ENCODE results near the gene PRKAG2. TPM values are rescaled to one million over a fixed set of nuclear protein-coding genes. Genes with fewer than 3 reads are reported as not detected.

Gene PRKAG2
- total and polyA plus RNA-seq, 8 donors, result 7.4 to 16.7 (median 9.2) TPM

GRCh38 chr7:151818674-151819519 lies 58.0 kb downstream of the PRKAG2 start:
- WGBS, 2 donors, result 34 to 35% methylated on average over 18 of the region's 18 CpGs
- DNase-seq (peak; percentile 62 to 82 (median 70)), ATAC-seq (peak; percentile 58 to 69 (median 65)), FAIRE-seq (no peak)
- intact Hi-C loops (cut with DNase I), result no loop called here
- H3K4me3 ChIP-seq, result no peak overlapping the region
- peak overlapping the region; percentile 9 to 73 (median 58) for H3K27ac ChIP-seq
- no peaks in the 10 kb centered on the region for H3K27me3 ChIP-seq
- no peak for TF ChIP-seq CTCF (IDR thresholded peaks at IDR 0.05)
- H3K36me3 ChIP-seq, result no peaks in the 10 kb centered on the region
- H3K4me1 ChIP-seq, result peaks cover 29 to 39% (median 31%) of the 10 kb centered on the region in 3 donors
- no peaks in the 10 kb centered on the region for H3K9me3 ChIP-seq

- no peak for ATAC-seq
- no peak overlapping the region for H3K27ac ChIP-seq
Measured at GRCh38 chr7:151817981-151818673, 58.8 kb downstream of the PRKAG2 start.

GRCh38 chr7:151817315-151817690 lies 59.6 kb downstream of the PRKAG2 start:
- ATAC-seq, result no peak

More at GRCh38 chr7:151817981-151818673, 58.8 kb downstream of the PRKAG2 start:
- Histone ChIP-seq H3K27me3 (no peaks in the 10 kb centered on the region), H3K9me3 (no peaks in the 10 kb centered on the region), H3K36me3 (no peaks in the 10 kb centered on the region), H3K4me1 (peaks cover 24 to 31% (median 26%) of the 10 kb centered on the region in 3 donors), H3K4me3 (no peak overlapping the region)
- intact Hi-C loops (cut with DNase I), result no loop called here
- WGBS, 2 donors, result 89 to 94% methylated on average over 8 of the region's 8 CpGs
- peak in 1 of 6 donors; percentile 54 for DNase-seq
- no peak for FAIRE-seq
- no peak for TF ChIP-seq CTCF (IDR thresholded peaks at IDR 0.05)

GRCh38 chr7:151816562-151817314 lies 60.2 kb downstream of the PRKAG2 start:
- ATAC-seq, result no peak
- DNase-seq, result no peak

More at GRCh38 chr7:151817315-151817690, 59.6 kb downstream of the PRKAG2 start:
- FAIRE-seq (no peak), DNase-seq (peak in 1 of 6 donors; percentile 34)
- H3K27me3 ChIP-seq, result no peaks in the 10 kb centered on the region
- no peak for TF ChIP-seq CTCF (IDR thresholded peaks at IDR 0.05)
- H3K36me3 ChIP-seq, result no peaks in the 10 kb centered on the region
- no peaks in the 10 kb centered on the region for H3K9me3 ChIP-seq
- intact Hi-C loops (cut with DNase I), result no loop called here
- H3K4me1 ChIP-seq, result peaks cover 20 to 26% (median 23%) of the 10 kb centered on the region in 3 donors
- 92 to 95% methylated on average over 4 of the region's 4 CpGs for WGBS, 2 donors
- no peak overlapping the region for H3K27ac ChIP-seq
- H3K4me3 ChIP-seq, result no peak overlapping the region

More at GRCh38 chr7:151816562-151817314, 60.2 kb downstream of the PRKAG2 start:
- Histone ChIP-seq H3K9me3 (no peaks in the 10 kb centered on the region), H3K27ac (no peak overlapping the region), H3K4me3 (no peak overlapping the region), H3K4me1 (peaks cover 17 to 26% (median 18%) of the 10 kb centered on the region in 3 donors), H3K36me3 (no peaks in the 10 kb centered on the region), H3K27me3 (no peaks in the 10 kb centered on the region)
- 97% methylated on average over 20 of the region's 20 CpGs for WGBS, 2 donors
- no peak for FAIRE-seq
- TF ChIP-seq CTCF (IDR thresholded peaks at IDR 0.05), result no peak
- intact Hi-C loops (cut with DNase I), result no loop called here
